ENCODE data around the gene FBXL2. TPM values are rescaled to one million over a fixed set of nuclear protein-coding genes. Genes with fewer than 3 reads are reported as not detected.

The FBXL2 gene
- total RNA-seq, 4 donors from 2014 or later = 0.76 to 6.0 (median 3.0) TPM

DNA sequence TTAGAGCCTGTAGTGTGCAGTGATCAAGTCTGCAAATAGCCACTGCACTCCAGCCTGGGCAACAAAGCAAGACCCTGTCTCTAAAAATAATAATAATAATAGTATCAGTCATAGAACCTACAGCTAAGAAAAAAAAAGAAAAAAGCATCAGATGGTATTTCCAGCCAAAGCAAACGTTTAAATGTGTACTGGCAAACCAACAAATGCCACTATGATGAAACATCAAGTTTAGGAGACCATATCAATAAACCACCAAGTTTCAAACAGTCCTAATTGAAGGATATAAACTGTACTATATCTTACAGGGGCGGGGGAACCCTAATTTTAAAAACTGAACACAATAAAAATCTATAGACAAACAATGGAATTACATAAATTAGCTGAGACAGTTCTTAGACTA is 156.6 kb downstream of the FBXL2 start:
- WGBS, 2 donors = 47 to 51% methylated on average over 2 of the region's 2 CpGs

More for the DNA sequence above, 156.6 kb downstream of the FBXL2 start:
- TF ChIP-seq, protein P1, sequence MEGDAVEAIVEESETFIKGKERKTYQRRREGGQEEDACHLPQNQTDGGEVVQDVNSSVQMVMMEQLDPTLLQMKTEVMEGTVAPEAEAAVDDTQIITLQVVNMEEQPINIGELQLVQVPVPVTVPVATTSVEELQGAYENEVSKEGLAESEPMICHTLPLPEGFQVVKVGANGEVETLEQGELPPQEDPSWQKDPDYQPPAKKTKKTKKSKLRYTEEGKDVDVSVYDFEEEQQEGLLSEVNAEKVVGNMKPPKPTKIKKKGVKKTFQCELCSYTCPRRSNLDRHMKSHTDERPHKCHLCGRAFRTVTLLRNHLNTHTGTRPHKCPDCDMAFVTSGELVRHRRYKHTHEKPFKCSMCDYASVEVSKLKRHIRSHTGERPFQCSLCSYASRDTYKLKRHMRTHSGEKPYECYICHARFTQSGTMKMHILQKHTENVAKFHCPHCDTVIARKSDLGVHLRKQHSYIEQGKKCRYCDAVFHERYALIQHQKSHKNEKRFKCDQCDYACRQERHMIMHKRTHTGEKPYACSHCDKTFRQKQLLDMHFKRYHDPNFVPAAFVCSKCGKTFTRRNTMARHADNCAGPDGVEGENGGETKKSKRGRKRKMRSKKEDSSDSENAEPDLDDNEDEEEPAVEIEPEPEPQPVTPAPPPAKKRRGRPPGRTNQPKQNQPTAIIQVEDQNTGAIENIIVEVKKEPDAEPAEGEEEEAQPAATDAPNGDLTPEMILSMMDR (IDR thresholded peaks at IDR 0.05) = no peak
- no peak for TF ChIP-seq POLR2A (IDR thresholded peaks at IDR 0.05)
- DNase-seq (ENCODE audit: low spot score in 2 of 2) = no peak
- intact Hi-C loops (cut with DNase I; ENCODE audit: low total_unique reads) = loop anchor here (5.0 kb wide), 1 partner anchor 1317 kb away; no protein-coding TSS in a partner anchor
- H3K4me3 ChIP-seq (ENCODE audit: low read depth, poor library complexity, severe bottlenecking) = no peak overlapping the region

Other genes starting within 250 kb of the FBXL2 start
- gene GLB1, start 180.3 kb upstream of the FBXL2 start, total RNA-seq = 10 to 100 TPM; 24.7 to 42.3 (median 36.6) TPM
- 10 to 100 TPM in 2 of 4 donors, 1 to 10 TPM in 2; 9.2 to 14.0 (median 11.6) TPM for gene TMPPE, start 180.3 kb upstream of the FBXL2 start, total RNA-seq
- 100 to 1,000 TPM; 130 to 258 (median 196) TPM for gene CRTAP, start 163.4 kb upstream of the FBXL2 start, total RNA-seq
- 1 to 10 TPM; 1.1 to 4.4 (median 1.9) TPM for gene SUSD5, start 58.6 kb upstream of the FBXL2 start, total RNA-seq
- 10 to 100 TPM; 27.1 to 51.5 (median 38.8) TPM for gene UBP1, start 163.0 kb downstream of the FBXL2 start, total RNA-seq